ENCODE results near the gene TMEM204.

DNA sequence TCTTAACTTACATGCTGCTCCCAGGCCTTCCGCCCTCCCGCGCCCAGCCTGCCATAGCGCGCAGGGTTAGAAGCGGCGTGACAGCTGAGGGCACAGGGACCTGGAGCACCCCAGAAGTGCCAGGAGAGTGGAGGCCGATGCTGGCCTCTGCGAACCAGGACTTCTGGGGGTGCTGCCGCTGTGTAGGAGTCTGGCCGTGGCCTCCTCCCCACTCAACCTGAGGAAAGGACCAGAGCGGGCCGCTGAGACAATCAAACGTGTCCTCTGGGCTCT is 1.9 kb upstream of the TMEM204 start:
- TF ChIP-seq, protein P1, sequence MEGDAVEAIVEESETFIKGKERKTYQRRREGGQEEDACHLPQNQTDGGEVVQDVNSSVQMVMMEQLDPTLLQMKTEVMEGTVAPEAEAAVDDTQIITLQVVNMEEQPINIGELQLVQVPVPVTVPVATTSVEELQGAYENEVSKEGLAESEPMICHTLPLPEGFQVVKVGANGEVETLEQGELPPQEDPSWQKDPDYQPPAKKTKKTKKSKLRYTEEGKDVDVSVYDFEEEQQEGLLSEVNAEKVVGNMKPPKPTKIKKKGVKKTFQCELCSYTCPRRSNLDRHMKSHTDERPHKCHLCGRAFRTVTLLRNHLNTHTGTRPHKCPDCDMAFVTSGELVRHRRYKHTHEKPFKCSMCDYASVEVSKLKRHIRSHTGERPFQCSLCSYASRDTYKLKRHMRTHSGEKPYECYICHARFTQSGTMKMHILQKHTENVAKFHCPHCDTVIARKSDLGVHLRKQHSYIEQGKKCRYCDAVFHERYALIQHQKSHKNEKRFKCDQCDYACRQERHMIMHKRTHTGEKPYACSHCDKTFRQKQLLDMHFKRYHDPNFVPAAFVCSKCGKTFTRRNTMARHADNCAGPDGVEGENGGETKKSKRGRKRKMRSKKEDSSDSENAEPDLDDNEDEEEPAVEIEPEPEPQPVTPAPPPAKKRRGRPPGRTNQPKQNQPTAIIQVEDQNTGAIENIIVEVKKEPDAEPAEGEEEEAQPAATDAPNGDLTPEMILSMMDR (IDR thresholded peaks at IDR 0.05), result no peak
- TF ChIP-seq POLR2A (IDR thresholded peaks at IDR 0.05) (no peak), EP300 (IDR thresholded peaks at IDR 0.05; ENCODE audit: low read depth) (no peak), POLR2AphosphoS5 (IDR thresholded peaks at IDR 0.05) (no peak)

Data from transverse colon (tissue), 4 donors.